Thyroid gland (tissue), 4 donors: Measurements from ENCODE around the gene CDC27. TPM values are rescaled to one million over a fixed set of nuclear protein-coding genes. Genes with fewer than 3 reads are reported as not detected.
"Not testable (repeated sequence)": the region's sequence is repeated elsewhere in the genome, so short reads cannot be mapped to it uniquely, and the experiment has no call there.

Experiments used
- DNase-seq, 2 donors: peaks; one replicate each; pipeline ENCODE4 v3.0.0-alpha.2; 2019
- H3K27ac ChIP-seq, 3 donors: fragments of 200-600 bp; sonication (generic); 1 replicate in 2 of 3; 2 replicates in 1 of 3; pipeline ENCODE4 v1.5.1; 2016 to 2019; ENCODE audit warnings: mild to moderate bottlenecking in 1 of 3, moderate library complexity in 1 of 3
- H3K27me3 ChIP-seq: fragments of 200-600 bp; sonication (generic); one replicate; pipeline ENCODE4 v1.5.1; 2019
- H3K36me3 ChIP-seq, 2 donors: fragments of 200-600 bp; sonication (generic); one replicate each; pipeline ENCODE4 v1.5.1; 2016 to 2019
- H3K4me1 ChIP-seq, 2 donors: fragments of 200-600 bp; sonication (generic); one replicate each; pipeline ENCODE4 v1.5.1; 2017 to 2019
- H3K4me3 ChIP-seq, 3 donors: fragments of 200-600 bp; sonication (generic); replicated peaks in 1 of 3; 1 replicate in 2 of 3; 2 replicates in 1 of 3; pipeline ENCODE4 v1.5.1; 2016; ENCODE audit warnings: mild to moderate bottlenecking in 1 of 3
- H3K9me3 ChIP-seq: fragments of 200-600 bp; sonication (generic); one replicate; pipeline ENCODE4 v1.5.1; 2017
- CTCF ChIP-seq, 6 experiments: fragments of 200-600 bp in 3 of 6; fragments of 450-650 bp in 3 of 6; sonication (generic) in 3 of 6; IDR thresholded peaks; one replicate each; pipeline ENCODE4 v1.5.1; 2016 to 2019; ENCODE audit warnings: antibody characterized with exemption in 6 of 6, mild to moderate bottlenecking in 2 of 6, inconsistent platforms in 1 of 6, moderate library complexity in 1 of 6
- POLR2A ChIP-seq, 2 donors: fragments of 450-650 bp; IDR thresholded peaks; one replicate each; pipeline ENCODE4 v1.6.1; 2017; ENCODE audit warnings: antibody characterized with exemption in 2 of 2, mild to moderate bottlenecking in 2 of 2, moderate library complexity in 1 of 2
- WGBS, 2 donors: methylation state at CpG; one replicate each; pipeline ENCODE4 v1.1.5; 2017; 5-methylcytosine and 5-hydroxymethylcytosine counted together
- intact Hi-C: fragments of 100-400 bp; cut with DNase I; formaldehyde crosslinking; loops from one replicate; pipeline ENCODE4 v1.15.1; 2023
- total RNA-seq, 4 donors: library from RNA; depleted of rRNA; stranded (reverse); fragments of >200 nt; gene quantifications; one replicate each; pipeline ENCODE4 v1.2.3, GENCODE V29; 2016

The CDC27 gene
- total RNA-seq, 4 donors from 2014 or later = 124 to 195 (median 181) TPM

DNA sequence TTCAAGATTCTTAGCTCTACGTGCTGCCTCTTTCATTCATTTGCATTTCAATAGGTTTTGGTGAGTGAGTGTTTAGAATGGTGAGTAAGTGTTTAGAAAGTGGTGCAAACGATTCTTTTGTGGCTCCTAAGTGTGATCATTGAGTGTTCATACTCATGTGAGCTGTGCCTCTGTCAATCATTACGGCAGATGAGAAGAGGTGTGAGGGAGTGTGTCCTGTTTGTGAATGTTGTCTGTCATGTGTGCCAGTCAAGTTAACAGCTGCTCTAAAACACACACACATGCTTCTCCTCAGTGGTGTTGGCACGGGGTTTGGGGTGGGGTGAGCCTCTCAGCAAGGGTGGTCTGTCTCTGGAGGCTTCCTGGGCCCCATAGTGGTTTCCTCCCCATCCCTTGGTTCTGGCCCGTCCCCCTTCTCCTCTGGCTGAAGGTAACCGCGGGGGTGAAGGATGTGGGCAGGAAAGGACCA, 31.5 kb upstream of the CDC27 start:
- 67 to 70% methylated on average over 7 of the region's 7 CpGs for WGBS, 2 donors
- Histone ChIP-seq H3K4me1 (peaks cover 10 to 12% of the 10 kb centered on the region in 2 donors), H3K4me3 (no peak overlapping the region), H3K9me3 (no peaks in the 10 kb centered on the region), H3K27me3 (no peaks in the 10 kb centered on the region), H3K36me3 (no peaks in the 10 kb centered on the region), H3K27ac (no peak overlapping the region)
- DNase-seq = no peak
- intact Hi-C loops = no loop called here
- TF ChIP-seq POLR2A (IDR thresholded peaks at IDR 0.05) (no peak), CTCF (IDR thresholded peaks at IDR 0.05) (no peak)

DNA sequence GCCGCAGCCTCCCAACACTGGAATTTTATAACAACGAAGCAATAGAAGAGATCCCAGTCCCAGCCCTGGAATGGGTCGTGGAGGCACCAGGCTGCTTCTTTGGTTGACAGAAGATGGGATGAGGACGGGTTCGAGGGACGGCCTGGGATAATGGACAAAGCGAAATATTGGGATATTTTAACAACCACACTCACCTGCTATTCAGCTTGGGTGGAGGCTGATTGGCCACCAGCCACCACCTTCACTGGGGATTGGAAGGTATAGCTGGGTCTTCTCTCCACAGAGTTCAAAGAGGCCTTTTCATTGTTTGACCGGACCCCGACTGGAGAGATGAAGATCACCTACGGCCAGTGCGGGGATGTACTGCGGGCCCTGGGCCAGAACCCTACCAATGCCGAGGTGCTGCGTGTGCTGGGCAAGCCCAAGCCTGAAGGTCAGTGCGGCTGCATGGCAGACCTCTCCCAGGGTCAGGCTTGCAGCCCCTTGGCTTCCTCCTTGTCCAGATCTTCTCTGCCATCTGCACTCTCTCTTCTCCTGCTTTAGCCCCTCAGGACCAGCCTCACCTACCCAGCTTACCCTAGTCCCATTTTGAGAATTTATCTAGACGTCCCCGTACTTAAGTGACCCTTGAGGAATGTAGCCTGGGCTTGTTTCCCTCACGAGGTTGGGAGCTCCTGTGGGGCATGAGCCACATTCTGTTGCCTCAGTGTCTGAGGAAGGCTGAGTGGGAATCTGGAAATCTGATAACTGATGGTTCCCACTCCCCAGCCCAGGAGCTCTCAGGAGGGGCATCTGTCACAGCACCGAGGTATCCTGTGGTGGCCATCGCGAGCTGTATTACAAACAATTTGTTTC, 30.8 kb upstream of the CDC27 start:
- DNase-seq = no peak
- Histone ChIP-seq H3K4me3 (no peak overlapping the region), H3K36me3 (no peaks in the 10 kb centered on the region), H3K4me1 (peaks cover 4% of the 10 kb centered on the region in 2 donors), H3K27ac (no peak overlapping the region), H3K9me3 (no peaks in the 10 kb centered on the region), H3K27me3 (no peaks in the 10 kb centered on the region)
- WGBS, 2 donors = 87 to 92% methylated on average over 17 to 21 of the region's 21 CpGs
- TF ChIP-seq POLR2A (IDR thresholded peaks at IDR 0.05) = no peak
- TF ChIP-seq CTCF (IDR thresholded peaks at IDR 0.05) = no peak
- intact Hi-C loops = no loop called here

GRCh38 chr17:47218896-47219430, 29.9 kb upstream of the CDC27 start:
- TF ChIP-seq CTCF (IDR thresholded peaks at IDR 0.05) (no peak), POLR2A (IDR thresholded peaks at IDR 0.05) (no peak)
- DNase-seq = no peak
- Histone ChIP-seq H3K4me1 (no peaks in the 10 kb centered on the region), H3K36me3 (no peaks in the 10 kb centered on the region), H3K9me3 (no peaks in the 10 kb centered on the region), H3K27me3 (no peaks in the 10 kb centered on the region), H3K4me3 (no peak overlapping the region), H3K27ac (no peak overlapping the region)
- WGBS, 2 donors = 71 to 91% methylated on average over 5 to 6 of the region's 6 CpGs
- intact Hi-C loops = no loop called here

DNA sequence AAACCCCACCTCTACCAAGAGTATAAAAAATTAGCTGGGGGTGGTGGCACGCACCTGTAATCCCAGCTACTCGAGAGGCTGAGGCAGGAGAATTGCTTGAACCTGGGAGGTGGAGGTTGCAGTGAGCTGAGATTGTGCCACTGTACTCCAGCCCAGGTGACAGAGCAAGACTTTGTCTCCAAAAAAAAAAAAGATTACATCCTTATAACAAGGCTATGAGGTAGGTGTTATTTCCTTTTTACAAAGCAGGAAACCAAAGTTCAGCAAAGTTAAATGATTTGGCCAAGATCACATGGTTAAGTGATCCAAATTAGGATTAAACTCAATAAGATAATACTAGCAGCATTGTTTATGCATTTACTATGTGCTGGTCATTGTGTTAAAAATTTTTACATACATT, 28.2 kb upstream of the CDC27 start:
- WGBS, 2 donors = 81 to 91% methylated on average over 2 of the region's 2 CpGs
- DNase-seq, H3K9me3 ChIP-seq, H3K4me1 ChIP-seq, intact Hi-C loops, H3K36me3 ChIP-seq, H3K27me3 ChIP-seq, H3K27ac ChIP-seq, H3K4me3 ChIP-seq: not testable (repeated sequence)

DNA sequence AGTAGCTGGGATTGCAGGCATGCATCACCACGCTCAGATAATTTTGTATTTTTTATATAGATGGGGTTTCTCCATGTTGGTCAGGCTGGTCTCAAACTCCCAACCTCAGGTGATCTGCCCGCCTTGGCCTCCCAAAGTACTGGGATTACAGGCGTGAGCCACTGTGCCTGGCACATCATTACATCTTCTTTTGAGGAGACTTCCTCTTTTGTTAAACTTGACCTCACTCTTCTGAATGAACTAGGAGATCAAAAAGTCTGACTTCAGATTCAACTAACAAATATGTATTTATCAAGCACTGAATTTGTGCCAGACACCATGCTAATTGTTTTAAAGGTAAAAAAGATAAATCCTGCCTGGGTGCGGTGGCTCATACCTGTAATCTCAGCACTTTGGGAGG, 27.7 kb upstream of the CDC27 start:
- peaks cover 0 to 10% of the 10 kb centered on the region in 2 donors for H3K4me1 ChIP-seq
- H3K27me3 ChIP-seq, H3K27ac ChIP-seq, H3K9me3 ChIP-seq, H3K4me3 ChIP-seq, intact Hi-C loops, H3K36me3 ChIP-seq, DNase-seq: not testable (repeated sequence)
- WGBS, 2 donors = 93 to 98% methylated on average over 4 of the region's 4 CpGs

DNA sequence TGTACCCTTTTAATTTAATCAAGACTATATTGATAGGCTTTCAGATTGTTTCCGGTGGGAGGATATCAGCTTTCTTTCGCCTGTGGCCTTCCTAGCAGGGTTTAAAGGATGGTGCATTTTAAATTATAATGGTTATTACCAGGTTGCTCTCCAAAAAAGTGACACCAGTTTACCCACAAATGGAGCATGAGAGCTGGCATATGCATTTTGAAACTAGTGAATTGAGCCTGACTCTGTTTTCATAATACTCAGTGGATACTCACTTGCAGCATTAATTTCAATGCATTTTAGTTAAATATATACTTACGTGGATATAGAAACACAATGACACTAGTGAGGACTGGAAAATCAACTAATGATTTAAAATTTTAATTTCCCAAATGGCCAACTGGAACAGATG, 25.8 kb upstream of the CDC27 start:
- Histone ChIP-seq H3K27me3 (no peaks in the 10 kb centered on the region), H3K9me3 (no peaks in the 10 kb centered on the region), H3K4me3 (no peak overlapping the region), H3K36me3 (no peaks in the 10 kb centered on the region), H3K27ac (no peak overlapping the region), H3K4me1 (peaks cover 11 to 22% of the 10 kb centered on the region in 2 donors)
- intact Hi-C loops = no loop called here
- TF ChIP-seq CTCF (IDR thresholded peaks at IDR 0.05) (no peak), POLR2A (IDR thresholded peaks at IDR 0.05) (no peak)
- DNase-seq = no peak
- 92 to 95% methylated on average over 3 of the region's 3 CpGs for WGBS, 2 donors
